MM.1S (cell line): ENCODE measurements around the gene RRP1.

Source experiments
- EZH2phosphoT487 ChIP-seq: fragments of 300-600 bp; sonication (generic); IDR thresholded peaks from 2 replicates; pipeline ENCODE4 v1.6.1; 2018; ENCODE audit warnings: antibody characterized with exemption, low read length
- TF ChIP-seq, protein P1 (sequence below): fragments of 300-600 bp; sonication (generic); IDR thresholded peaks from 2 replicates; pipeline ENCODE4 v1.5.1; 2016; ENCODE audit warnings: antibody characterized with exemption, low read length, mixed read lengths

DNA sequence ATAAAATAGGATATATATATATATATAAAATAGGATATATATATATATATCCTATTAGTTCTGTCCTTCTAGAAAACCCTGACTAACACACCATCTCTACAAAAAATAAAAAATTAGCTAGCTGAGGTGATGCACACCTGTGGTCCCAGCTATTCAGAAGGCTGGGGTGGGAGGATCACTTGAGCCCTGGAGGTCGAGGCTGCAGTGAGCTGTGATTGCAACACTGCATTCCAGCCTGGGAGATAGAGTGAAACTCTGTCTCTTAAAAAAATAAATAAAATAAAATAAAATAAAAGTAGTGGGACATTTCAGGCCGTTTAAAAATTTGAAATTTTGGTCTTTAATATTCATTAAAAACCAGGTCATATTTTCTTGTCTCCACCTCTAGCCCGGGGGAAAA lies 4.2 kb upstream of the RRP1 start:
- TF ChIP-seq, protein P1, sequence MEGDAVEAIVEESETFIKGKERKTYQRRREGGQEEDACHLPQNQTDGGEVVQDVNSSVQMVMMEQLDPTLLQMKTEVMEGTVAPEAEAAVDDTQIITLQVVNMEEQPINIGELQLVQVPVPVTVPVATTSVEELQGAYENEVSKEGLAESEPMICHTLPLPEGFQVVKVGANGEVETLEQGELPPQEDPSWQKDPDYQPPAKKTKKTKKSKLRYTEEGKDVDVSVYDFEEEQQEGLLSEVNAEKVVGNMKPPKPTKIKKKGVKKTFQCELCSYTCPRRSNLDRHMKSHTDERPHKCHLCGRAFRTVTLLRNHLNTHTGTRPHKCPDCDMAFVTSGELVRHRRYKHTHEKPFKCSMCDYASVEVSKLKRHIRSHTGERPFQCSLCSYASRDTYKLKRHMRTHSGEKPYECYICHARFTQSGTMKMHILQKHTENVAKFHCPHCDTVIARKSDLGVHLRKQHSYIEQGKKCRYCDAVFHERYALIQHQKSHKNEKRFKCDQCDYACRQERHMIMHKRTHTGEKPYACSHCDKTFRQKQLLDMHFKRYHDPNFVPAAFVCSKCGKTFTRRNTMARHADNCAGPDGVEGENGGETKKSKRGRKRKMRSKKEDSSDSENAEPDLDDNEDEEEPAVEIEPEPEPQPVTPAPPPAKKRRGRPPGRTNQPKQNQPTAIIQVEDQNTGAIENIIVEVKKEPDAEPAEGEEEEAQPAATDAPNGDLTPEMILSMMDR = no peak
- no peak for TF ChIP-seq EZH2phosphoT487
